Measurements from ENCODE around the gene HK1.

DNA sequence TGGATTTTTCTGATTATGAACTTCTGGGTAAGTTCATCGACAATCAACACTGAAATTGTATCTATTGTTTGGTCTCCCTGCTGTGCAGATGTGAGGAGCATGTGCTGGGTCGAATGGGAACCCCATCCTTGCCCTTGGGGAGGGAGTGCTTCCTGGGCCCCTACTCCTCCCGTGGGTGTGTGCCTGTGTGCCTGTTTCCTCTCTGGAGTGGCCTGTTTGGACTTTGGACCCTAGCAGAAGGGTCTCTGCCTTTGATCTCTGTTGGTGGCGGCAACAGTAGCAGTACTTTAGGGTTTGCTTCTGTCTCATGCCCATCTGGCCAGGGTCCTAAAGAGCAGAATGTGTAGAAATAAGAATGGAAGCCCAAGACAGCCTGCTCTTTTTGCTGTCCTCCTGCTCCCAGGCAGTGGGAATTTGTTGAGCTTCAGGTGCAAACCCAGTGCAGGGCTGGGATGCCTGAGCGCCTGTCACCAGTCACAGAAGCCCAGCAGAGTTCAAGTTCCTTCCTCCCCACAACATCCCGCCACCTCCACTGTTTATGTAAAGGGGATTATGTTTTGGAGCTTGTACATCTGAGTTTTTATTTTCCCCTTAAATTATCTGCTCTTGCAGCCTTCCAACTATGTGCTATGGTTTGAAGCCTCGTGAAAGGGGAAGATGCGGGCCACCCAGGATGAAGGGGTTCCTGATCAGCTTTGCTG, 139.9 kb downstream of the HK1 start:
- TF ChIP-seq, protein P1, sequence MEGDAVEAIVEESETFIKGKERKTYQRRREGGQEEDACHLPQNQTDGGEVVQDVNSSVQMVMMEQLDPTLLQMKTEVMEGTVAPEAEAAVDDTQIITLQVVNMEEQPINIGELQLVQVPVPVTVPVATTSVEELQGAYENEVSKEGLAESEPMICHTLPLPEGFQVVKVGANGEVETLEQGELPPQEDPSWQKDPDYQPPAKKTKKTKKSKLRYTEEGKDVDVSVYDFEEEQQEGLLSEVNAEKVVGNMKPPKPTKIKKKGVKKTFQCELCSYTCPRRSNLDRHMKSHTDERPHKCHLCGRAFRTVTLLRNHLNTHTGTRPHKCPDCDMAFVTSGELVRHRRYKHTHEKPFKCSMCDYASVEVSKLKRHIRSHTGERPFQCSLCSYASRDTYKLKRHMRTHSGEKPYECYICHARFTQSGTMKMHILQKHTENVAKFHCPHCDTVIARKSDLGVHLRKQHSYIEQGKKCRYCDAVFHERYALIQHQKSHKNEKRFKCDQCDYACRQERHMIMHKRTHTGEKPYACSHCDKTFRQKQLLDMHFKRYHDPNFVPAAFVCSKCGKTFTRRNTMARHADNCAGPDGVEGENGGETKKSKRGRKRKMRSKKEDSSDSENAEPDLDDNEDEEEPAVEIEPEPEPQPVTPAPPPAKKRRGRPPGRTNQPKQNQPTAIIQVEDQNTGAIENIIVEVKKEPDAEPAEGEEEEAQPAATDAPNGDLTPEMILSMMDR (conservative IDR thresholded peaks at IDR 0.05) = no peak
- TF ChIP-seq EZH2 (IDR thresholded peaks at IDR 0.05; ENCODE audit: low read depth) = no peak
